ENCODE data around the gene CROT. TPM values are rescaled to one million over a fixed set of nuclear protein-coding genes. Genes with fewer than 3 reads are reported as not detected.

Gene CROT
- polyA plus RNA-seq, 3 donors from 2014 or later, result 3.9 to 13.2 (median 7.5) TPM

Other genes starting within 250 kb of the CROT start
- gene DMTF1, start 193.2 kb upstream of the CROT start, polyA plus RNA-seq, result 10 to 100 TPM in 2 of 3 donors, 1 to 10 TPM in 1; 2.8 to 21.7 (median 11.7) TPM
- gene TMEM243, start 125.9 kb upstream of the CROT start, polyA plus RNA-seq, result 10 to 100 TPM; 35.2 to 47.7 (median 47.1) TPM
- under 1 TPM in 2 of 3 donors, not detected in 1; 0.17 to 0.53 TPM for gene ABCB4, start 130.0 kb downstream of the CROT start, polyA plus RNA-seq

All from immature natural killer cell (primary cell).